ENCODE data around the gene GLIS1.

GLIS1 gene

GRCh38 chr1:53633073-53633704, 105.8 kb downstream of the GLIS1 start:
- DNase-seq: no peak

GRCh38 chr1:53631622-53632310, 107.2 kb downstream of the GLIS1 start:
- DNase-seq: no peak

GRCh38 chr1:53629101-53629691, 109.8 kb downstream of the GLIS1 start:
- no peak for DNase-seq

GRCh38 chr1:53628286-53628955, 110.5 kb downstream of the GLIS1 start:
- no peak for DNase-seq

- no peak for DNase-seq
Observed at GRCh38 chr1:53627666-53628065, 111.3 kb downstream of the GLIS1 start.

GRCh38 chr1:53627031-53627430, 111.9 kb downstream of the GLIS1 start:
- no peak for DNase-seq

- DNase-seq: no peak
Observed at GRCh38 chr1:53626616-53627015, 112.3 kb downstream of the GLIS1 start.

GRCh38 chr1:53625766-53626520, 113.0 kb downstream of the GLIS1 start:
- no peak for DNase-seq

GRCh38 chr1:53625049-53625448, 113.9 kb downstream of the GLIS1 start:
- DNase-seq: no peak

- DNase-seq: no peak
Observed at GRCh38 chr1:53622531-53622930, 116.4 kb downstream of the GLIS1 start.

GRCh38 chr1:53621144-53621543, 117.8 kb downstream of the GLIS1 start:
- no peak for DNase-seq

- no peak for DNase-seq
Observed at GRCh38 chr1:53620061-53620855, 118.7 kb downstream of the GLIS1 start.

GRCh38 chr1:53619367-53620060, 119.5 kb downstream of the GLIS1 start:
- DNase-seq: no peak

- no peak for DNase-seq
Observed at GRCh38 chr1:53618500-53619366, 120.2 kb downstream of the GLIS1 start.

GRCh38 chr1:53617851-53618499, 121.0 kb downstream of the GLIS1 start:
- DNase-seq: no peak

GRCh38 chr1:53617382-53617781, 121.6 kb downstream of the GLIS1 start:
- DNase-seq: no peak

GRCh38 chr1:53616927-53617326, 122.0 kb downstream of the GLIS1 start:
- no peak for DNase-seq

- no peak for DNase-seq
Observed at GRCh38 chr1:53616511-53616910, 122.5 kb downstream of the GLIS1 start.

- DNase-seq: no peak
Observed at GRCh38 chr1:53615101-53615500, 123.9 kb downstream of the GLIS1 start.

Data from activated CD4-positive, alpha-beta T cell treated with anti-CD3 and anti-CD28 coated beads, Interleukin-2, amount 50 U/mL, for 4 hours (primary cell).